Neural cell (in vitro differentiated cells): ENCODE data around the gene SPDL1. TPM values are rescaled to one million over a fixed set of nuclear protein-coding genes. Genes with fewer than 3 reads are reported as not detected.

Source experiments
- polyA plus RNA-seq: library from polyadenylated mRNA; depleted of rRNA; stranded (reverse); fragments of >200 nt; gene quantifications from 2 replicates; pipeline ENCODE4 v1.2.3, GENCODE V29; 2014
- small RNA-seq, 3 experiments: library from RNA; depleted of rRNA; stranded (forward); fragments of <200 nt; gene quantifications; one replicate each; pipeline ENCODE3, GENCODE V24; 2012

Gene SPDL1
- polyA plus RNA-seq, 1 donor from 2014 or later, result 26.6 TPM

Small RNA genes within 50 kb of the gene (small RNA-seq; reads per million reads assigned to genes)
- gene RNU6-477P, result 0 reads per million in 3 experiments

Other genes starting within 250 kb of the SPDL1 start
- 0.15 TPM in 1 of 2 replicates, not detected in the other for gene DOCK2, start 53.5 kb downstream of the SPDL1 start, polyA plus RNA-seq